22Rv1 (cell line): ENCODE measurements around the gene RASL10B.

ENCODE experiments used
- ZFX ChIP-seq: fragments of 450-650 bp; IDR thresholded peaks from 2 replicates; pipeline ENCODE4 v1.6.1; 2017; ENCODE audit warnings: antibody characterized with exemption, borderline replicate concordance
- TF ChIP-seq, protein P1 (sequence below): fragments of 450-650 bp; IDR thresholded peaks from 2 replicates; pipeline ENCODE4 v1.5.1; 2017; ENCODE audit warnings: mild to moderate bottlenecking

DNA sequence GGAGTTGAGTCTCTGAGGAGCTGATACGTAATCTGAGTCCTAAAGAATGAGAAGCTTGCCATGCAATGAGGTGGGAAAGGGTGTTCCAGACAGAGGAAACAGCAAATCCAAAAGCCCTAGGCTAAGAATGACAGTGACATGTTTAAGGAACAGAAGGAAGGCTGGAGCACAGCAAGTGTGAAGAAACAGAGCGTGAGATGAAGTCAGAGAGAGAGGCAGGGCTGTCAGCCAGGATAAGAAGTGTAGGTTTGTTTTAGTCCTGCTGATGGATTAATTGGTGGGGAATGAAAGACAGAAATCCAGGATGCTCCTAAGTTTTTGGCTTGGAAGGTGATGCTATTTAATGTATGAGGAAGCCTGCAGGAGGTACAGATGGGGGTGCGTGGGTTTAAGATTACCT, 49.5 kb downstream of the RASL10B start:
- TF ChIP-seq, protein P1, sequence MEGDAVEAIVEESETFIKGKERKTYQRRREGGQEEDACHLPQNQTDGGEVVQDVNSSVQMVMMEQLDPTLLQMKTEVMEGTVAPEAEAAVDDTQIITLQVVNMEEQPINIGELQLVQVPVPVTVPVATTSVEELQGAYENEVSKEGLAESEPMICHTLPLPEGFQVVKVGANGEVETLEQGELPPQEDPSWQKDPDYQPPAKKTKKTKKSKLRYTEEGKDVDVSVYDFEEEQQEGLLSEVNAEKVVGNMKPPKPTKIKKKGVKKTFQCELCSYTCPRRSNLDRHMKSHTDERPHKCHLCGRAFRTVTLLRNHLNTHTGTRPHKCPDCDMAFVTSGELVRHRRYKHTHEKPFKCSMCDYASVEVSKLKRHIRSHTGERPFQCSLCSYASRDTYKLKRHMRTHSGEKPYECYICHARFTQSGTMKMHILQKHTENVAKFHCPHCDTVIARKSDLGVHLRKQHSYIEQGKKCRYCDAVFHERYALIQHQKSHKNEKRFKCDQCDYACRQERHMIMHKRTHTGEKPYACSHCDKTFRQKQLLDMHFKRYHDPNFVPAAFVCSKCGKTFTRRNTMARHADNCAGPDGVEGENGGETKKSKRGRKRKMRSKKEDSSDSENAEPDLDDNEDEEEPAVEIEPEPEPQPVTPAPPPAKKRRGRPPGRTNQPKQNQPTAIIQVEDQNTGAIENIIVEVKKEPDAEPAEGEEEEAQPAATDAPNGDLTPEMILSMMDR: no peak
- no peak for TF ChIP-seq ZFX
